ENCODE data around the gene AADACL2.
"Not testable (repeated sequence)": the region's sequence is repeated elsewhere in the genome, so short reads cannot be mapped to it uniquely, and the experiment has no call there.

The AADACL2 gene

GRCh38 chr3:151766454-151766853 is 32.7 kb downstream of the AADACL2 start:
- DNase-seq: no peak

GRCh38 chr3:151768393-151768930 is 34.7 kb downstream of the AADACL2 start:
- no peak for DNase-seq

GRCh38 chr3:151769175-151769574 is 35.4 kb downstream of the AADACL2 start:
- DNase-seq: no peak

- no peak for DNase-seq
These were observed 37.2 kb downstream of the AADACL2 start for GRCh38 chr3:151770956-151771355.

GRCh38 chr3:151772825-151773480 is 39.2 kb downstream of the AADACL2 start:
- no peak for DNase-seq

- no peak for DNase-seq
These were observed 40.5 kb downstream of the AADACL2 start for GRCh38 chr3:151774235-151774634.

- no peak for DNase-seq
These were observed 41.2 kb downstream of the AADACL2 start for GRCh38 chr3:151774910-151775309.

- DNase-seq: no peak
These were observed 41.9 kb downstream of the AADACL2 start for GRCh38 chr3:151775314-151776258.

GRCh38 chr3:151776259-151776740 is 42.6 kb downstream of the AADACL2 start:
- no peak for DNase-seq

- no peak for DNase-seq
These were observed 44.2 kb downstream of the AADACL2 start for GRCh38 chr3:151777880-151778279.

- no peak for DNase-seq
These were observed 53.9 kb downstream of the AADACL2 start for GRCh38 chr3:151787626-151788025.

GRCh38 chr3:151788401-151788800 is 54.7 kb downstream of the AADACL2 start:
- DNase-seq: no peak

- no peak for DNase-seq
These were observed 56.2 kb downstream of the AADACL2 start for GRCh38 chr3:151789853-151790463.

GRCh38 chr3:151790763-151791162 is 57.0 kb downstream of the AADACL2 start:
- not testable (repeated sequence) for DNase-seq

GRCh38 chr3:151792411-151792810 is 58.7 kb downstream of the AADACL2 start:
- no peak for DNase-seq

GRCh38 chr3:151793636-151794035 is 59.9 kb downstream of the AADACL2 start:
- DNase-seq: no peak

- no peak for DNase-seq
These were observed 60.4 kb downstream of the AADACL2 start for GRCh38 chr3:151794080-151794479.

GRCh38 chr3:151795276-151795675 is 61.5 kb downstream of the AADACL2 start:
- no peak for DNase-seq

GRCh38 chr3:151796105-151796680 is 62.5 kb downstream of the AADACL2 start:
- no peak for DNase-seq

- no peak for DNase-seq
These were observed 64.7 kb downstream of the AADACL2 start for GRCh38 chr3:151798466-151798865.

- DNase-seq: no peak
These were observed 66.7 kb downstream of the AADACL2 start for GRCh38 chr3:151800431-151800830.

- DNase-seq: no peak
These were observed 70.5 kb downstream of the AADACL2 start for GRCh38 chr3:151804267-151804666.

- DNase-seq: no peak
These were observed 73.1 kb downstream of the AADACL2 start for GRCh38 chr3:151806838-151807237.
